Neural crest cell (in vitro differentiated cells): ENCODE measurements around the gene TMPRSS11A. TPM values are rescaled to one million over a fixed set of nuclear protein-coding genes. Genes with fewer than 3 reads are reported as not detected.
A peak's percentile ranks its signal among the peaks of the same experiment; 100 is the strongest.

Experiments used
- DNase-seq: peaks from one replicate; pipeline ENCODE4 v3.0.0; 2021; ENCODE audit warnings: low read depth, mixed read lengths, low spot score
- H3K27ac Mint-ChIP-seq: one replicate; pipeline ENCODE4 v1.8.0; 2021; ENCODE audit warnings: mild to moderate bottlenecking, mixed read lengths; ENCODE audit not compliant: unreplicated experiment
- H3K27me3 Mint-ChIP-seq: 2 replicates; pipeline ENCODE4 v1.8.0; 2021; ENCODE audit warnings: low read depth, mild to moderate bottlenecking, mixed read lengths
- H3K36me3 Mint-ChIP-seq: 2 replicates; pipeline ENCODE4 v1.8.0; 2021; ENCODE audit warnings: low read depth, mild to moderate bottlenecking, mixed read lengths
- H3K4me1 Mint-ChIP-seq: 2 replicates; pipeline ENCODE4 v1.8.0; 2021; ENCODE audit warnings: mixed read lengths
- H3K4me3 Mint-ChIP-seq: one replicate; pipeline ENCODE4 v1.8.0; 2021; ENCODE audit warnings: mild to moderate bottlenecking, mixed read lengths
- H3K9me3 Mint-ChIP-seq: 2 replicates; pipeline ENCODE4 v1.8.0; 2021; ENCODE audit warnings: mixed read lengths
- total RNA-seq: library from RNA; stranded (reverse); gene quantifications from 2 replicates; pipeline ENCODE4 v1.2.1, GENCODE V29; 2021
- TF ChIP-seq, protein P1 (sequence below): fragments of 200-600 bp; sonication (generic); conservative IDR thresholded peaks from 2 replicates; pipeline ENCODE4 v1.5.0; 2021; ENCODE audit warnings: antibody characterized with exemption, mild to moderate bottlenecking

Gene TMPRSS11A
- total RNA-seq, 1 donor from 2014 or later = not detected

DNA sequence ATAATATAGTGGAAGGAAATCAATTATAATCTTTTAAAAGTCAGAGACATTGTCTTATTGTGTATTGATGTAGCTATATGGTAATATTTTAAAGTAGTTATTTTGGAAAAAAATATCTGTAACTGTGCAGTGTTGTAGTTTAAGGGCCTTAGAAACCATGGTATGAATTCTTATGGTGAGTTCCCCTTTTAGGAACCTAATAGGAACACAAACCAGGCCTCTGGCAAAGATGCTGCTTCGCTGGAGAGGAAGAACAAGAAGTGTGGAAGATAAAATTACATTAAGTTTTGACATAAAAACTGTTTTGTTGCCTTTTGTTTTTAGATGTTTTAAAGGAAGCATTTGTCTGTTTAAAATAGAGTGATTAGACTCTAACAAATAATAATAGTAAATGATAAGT, 68.6 kb downstream of the TMPRSS11A start:
- TF ChIP-seq, protein P1, sequence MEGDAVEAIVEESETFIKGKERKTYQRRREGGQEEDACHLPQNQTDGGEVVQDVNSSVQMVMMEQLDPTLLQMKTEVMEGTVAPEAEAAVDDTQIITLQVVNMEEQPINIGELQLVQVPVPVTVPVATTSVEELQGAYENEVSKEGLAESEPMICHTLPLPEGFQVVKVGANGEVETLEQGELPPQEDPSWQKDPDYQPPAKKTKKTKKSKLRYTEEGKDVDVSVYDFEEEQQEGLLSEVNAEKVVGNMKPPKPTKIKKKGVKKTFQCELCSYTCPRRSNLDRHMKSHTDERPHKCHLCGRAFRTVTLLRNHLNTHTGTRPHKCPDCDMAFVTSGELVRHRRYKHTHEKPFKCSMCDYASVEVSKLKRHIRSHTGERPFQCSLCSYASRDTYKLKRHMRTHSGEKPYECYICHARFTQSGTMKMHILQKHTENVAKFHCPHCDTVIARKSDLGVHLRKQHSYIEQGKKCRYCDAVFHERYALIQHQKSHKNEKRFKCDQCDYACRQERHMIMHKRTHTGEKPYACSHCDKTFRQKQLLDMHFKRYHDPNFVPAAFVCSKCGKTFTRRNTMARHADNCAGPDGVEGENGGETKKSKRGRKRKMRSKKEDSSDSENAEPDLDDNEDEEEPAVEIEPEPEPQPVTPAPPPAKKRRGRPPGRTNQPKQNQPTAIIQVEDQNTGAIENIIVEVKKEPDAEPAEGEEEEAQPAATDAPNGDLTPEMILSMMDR = no peak
- no peak overlapping the region for H3K4me3 Mint-ChIP-seq
- H3K36me3 Mint-ChIP-seq = no peaks in the 10 kb centered on the region
- no peaks in the 10 kb centered on the region for H3K9me3 Mint-ChIP-seq
- no peaks in the 10 kb centered on the region for H3K27me3 Mint-ChIP-seq
- DNase-seq = no peak
- no peak overlapping the region for H3K27ac Mint-ChIP-seq
- no peaks in the 10 kb centered on the region for H3K4me1 Mint-ChIP-seq

GRCh38 chr4:67892905-67893304, 70.4 kb downstream of the TMPRSS11A start:
- no peak overlapping the region for H3K4me3 Mint-ChIP-seq
- H3K27me3 Mint-ChIP-seq = no peaks in the 10 kb centered on the region
- no peaks in the 10 kb centered on the region for H3K9me3 Mint-ChIP-seq
- no peak for DNase-seq
- TF ChIP-seq, protein P1 = no peak
- no peak overlapping the region for H3K27ac Mint-ChIP-seq
- H3K36me3 Mint-ChIP-seq = no peaks in the 10 kb centered on the region
- no peaks in the 10 kb centered on the region for H3K4me1 Mint-ChIP-seq

DNA sequence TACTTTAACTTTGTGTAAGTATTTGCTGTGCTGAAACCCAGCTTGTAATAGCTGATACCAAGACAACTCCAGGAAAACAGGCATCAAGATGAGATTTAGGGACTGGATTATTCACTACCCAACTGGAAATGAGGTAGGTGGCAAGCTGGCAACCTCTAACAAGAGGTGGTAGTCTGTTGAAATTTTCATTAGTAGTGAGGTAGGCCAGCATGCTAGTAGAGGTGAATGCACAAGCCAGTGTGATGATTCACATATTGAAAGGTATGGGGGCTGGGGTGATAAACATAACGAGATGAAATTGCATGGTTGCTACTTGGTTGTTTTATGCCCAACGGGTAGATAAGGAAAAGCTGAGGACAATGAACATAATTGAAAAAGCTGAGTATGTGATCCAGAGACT, 71.0 kb downstream of the TMPRSS11A start:
- no peaks in the 10 kb centered on the region for H3K4me1 Mint-ChIP-seq
- no peak overlapping the region for H3K27ac Mint-ChIP-seq
- H3K9me3 Mint-ChIP-seq = no peaks in the 10 kb centered on the region
- H3K27me3 Mint-ChIP-seq = no peaks in the 10 kb centered on the region
- no peak for DNase-seq
- TF ChIP-seq, protein P1 = no peak
- no peaks in the 10 kb centered on the region for H3K36me3 Mint-ChIP-seq
- H3K4me3 Mint-ChIP-seq = no peak overlapping the region

GRCh38 chr4:67891645-67892044, 71.6 kb downstream of the TMPRSS11A start:
- Mint-ChIP-seq H3K9me3 (no peaks in the 10 kb centered on the region), H3K27ac (no peak overlapping the region), H3K4me1 (no peaks in the 10 kb centered on the region), H3K36me3 (no peaks in the 10 kb centered on the region), H3K27me3 (no peaks in the 10 kb centered on the region), H3K4me3 (no peak overlapping the region)
- no peak for DNase-seq
- TF ChIP-seq, protein P1 = no peak

DNA sequence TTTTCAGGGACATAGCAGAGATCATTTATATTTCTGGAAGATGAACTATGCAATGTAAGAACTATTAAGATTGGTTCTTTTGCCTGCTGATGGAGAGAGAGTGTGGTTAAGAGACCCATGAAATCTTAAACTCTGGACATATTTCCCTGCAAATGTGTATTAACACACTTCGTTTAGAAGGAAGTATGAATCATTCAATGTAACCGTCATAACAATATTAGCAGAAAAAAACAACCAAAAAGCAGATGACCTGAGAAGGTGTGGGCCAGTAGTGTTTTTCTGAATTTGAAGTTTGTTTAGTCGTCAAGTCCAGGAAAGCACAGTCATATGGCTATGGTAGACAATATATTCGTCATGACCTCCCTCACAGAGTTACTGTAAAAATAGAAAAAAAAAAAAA, 77.0 kb downstream of the TMPRSS11A start:
- Mint-ChIP-seq H3K27me3 (no peaks in the 10 kb centered on the region), H3K4me1 (peaks cover 5% of the 10 kb centered on the region), H3K27ac (no peak overlapping the region), H3K9me3 (no peaks in the 10 kb centered on the region), H3K4me3 (no peak overlapping the region), H3K36me3 (no peaks in the 10 kb centered on the region)
- TF ChIP-seq, protein P1 = no peak
- no peak for DNase-seq

- Mint-ChIP-seq H3K9me3 (no peaks in the 10 kb centered on the region), H3K4me1 (peaks cover 5% of the 10 kb centered on the region), H3K27ac (peak overlapping the region; percentile 1), H3K36me3 (no peaks in the 10 kb centered on the region), H3K27me3 (no peaks in the 10 kb centered on the region), H3K4me3 (no peak overlapping the region)
- DNase-seq = no peak
- TF ChIP-seq, protein P1 = no peak
These were observed 77.5 kb downstream of the TMPRSS11A start for GRCh38 chr4:67885762-67886161.
